Measurements from ENCODE around the gene SYCN. TPM values are rescaled to one million over a fixed set of nuclear protein-coding genes. Genes with fewer than 3 reads are reported as not detected.

SYCN gene
- total RNA-seq, 1 experiment from 2014 or later = not detected

DNA sequence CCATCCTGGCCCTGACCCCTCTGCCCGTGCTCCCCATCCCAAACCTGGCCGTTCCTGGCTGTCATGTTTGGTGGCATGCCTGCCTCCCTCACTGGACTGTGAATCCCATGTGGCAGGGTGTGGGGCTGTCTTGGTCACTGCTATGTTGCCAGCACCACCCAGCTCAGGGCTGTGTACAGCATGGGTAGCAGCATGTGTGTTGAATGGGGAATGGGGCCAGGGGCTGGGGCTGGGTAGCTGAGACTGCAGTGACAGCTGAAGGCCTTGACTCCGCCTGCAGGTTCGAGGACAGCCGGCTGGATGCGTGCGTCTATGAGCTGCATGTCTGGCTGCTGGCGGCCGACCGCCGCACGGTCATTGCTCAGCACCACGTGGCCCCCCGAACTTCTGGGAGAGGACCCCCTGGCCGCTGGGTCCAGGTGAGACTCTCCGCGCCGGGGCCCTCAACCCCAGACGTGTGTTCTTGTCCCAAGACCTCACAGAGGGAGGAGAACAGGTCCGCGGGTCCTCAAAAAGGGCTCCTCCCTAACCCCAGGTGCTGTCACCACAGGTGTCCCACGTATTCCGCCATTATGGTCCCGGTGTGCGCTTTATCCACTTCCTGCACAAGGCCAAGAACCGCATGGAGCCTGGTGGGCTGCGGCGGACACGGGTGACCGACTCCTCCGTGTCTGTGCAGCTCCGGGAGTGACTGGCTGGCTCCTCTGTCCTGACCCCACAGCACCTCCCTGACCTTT, 3.8 kb downstream of the SYCN start:
- Histone ChIP-seq H3K79me2 (ENCODE audit: insufficient read depth, low read length) (no peaks in the 10 kb centered on the region), H3K9me2 (ENCODE audit: insufficient read depth) (no peaks in the 10 kb centered on the region), H2AFZ (ENCODE audit: low read depth, low read length, poor library complexity, severe bottlenecking) (no peak overlapping the region), H3K9me3 (ENCODE audit: control insufficient read depth in 1 of 2, insufficient read depth in 1 of 2, low read depth in 1 of 2, low read length in 2 of 2) (no peaks in the 10 kb centered on the region), H3K4me1 (ENCODE audit: control insufficient read depth in 1 of 2, insufficient read depth in 2 of 2, low read length in 2 of 2) (peaks cover 7 to 24% of the 10 kb centered on the region in 2 experiments; a peak in 3 of 4 replicates), H3K4me2 (ENCODE audit: low read length) (no peak overlapping the region), H3K27me3 (ENCODE audit: insufficient read depth, low read length) (no peaks in the 10 kb centered on the region), H3K36me3 (ENCODE audit: control insufficient read depth in 1 of 2, insufficient read depth in 2 of 2, low read length in 2 of 2) (no peaks in the 10 kb centered on the region), H3K9ac (ENCODE audit: low read length) (no peak overlapping the region), H3K27ac (ENCODE audit: low read depth, low read length) (no peak overlapping the region), H3K4me3 (replicated peaks in 1 of 2; ENCODE audit: low read depth in 1 of 2, low read length in 2 of 2) (no peak overlapping the region), H4K20me1 (ENCODE audit: insufficient read depth) (no peaks in the 10 kb centered on the region)
- DNase-seq (ENCODE audit: low read depth, low spot score) (no peak), ATAC-seq (no peak)
- intact Hi-C loops (cut with micrococcal nuclease) = no loop called here
- RAD21 ChIA-PET (ENCODE audit: low non-redundant PET in 1 of 2, low total read pairs in 2 of 2, uncharacterized antibody in 2 of 2, unreplicated experiment in 2 of 2) = no interaction called here
- CTCF ChIA-PET = no interaction called here
- no TSS peak for BruUV-seq (replicated peaks)
- POLR2A ChIA-PET = no interaction called here
- no peak for TF ChIP-seq SP1 (IDR thresholded peaks at IDR 0.05; ENCODE audit: low read depth)
- TF ChIP-seq, protein P1, sequence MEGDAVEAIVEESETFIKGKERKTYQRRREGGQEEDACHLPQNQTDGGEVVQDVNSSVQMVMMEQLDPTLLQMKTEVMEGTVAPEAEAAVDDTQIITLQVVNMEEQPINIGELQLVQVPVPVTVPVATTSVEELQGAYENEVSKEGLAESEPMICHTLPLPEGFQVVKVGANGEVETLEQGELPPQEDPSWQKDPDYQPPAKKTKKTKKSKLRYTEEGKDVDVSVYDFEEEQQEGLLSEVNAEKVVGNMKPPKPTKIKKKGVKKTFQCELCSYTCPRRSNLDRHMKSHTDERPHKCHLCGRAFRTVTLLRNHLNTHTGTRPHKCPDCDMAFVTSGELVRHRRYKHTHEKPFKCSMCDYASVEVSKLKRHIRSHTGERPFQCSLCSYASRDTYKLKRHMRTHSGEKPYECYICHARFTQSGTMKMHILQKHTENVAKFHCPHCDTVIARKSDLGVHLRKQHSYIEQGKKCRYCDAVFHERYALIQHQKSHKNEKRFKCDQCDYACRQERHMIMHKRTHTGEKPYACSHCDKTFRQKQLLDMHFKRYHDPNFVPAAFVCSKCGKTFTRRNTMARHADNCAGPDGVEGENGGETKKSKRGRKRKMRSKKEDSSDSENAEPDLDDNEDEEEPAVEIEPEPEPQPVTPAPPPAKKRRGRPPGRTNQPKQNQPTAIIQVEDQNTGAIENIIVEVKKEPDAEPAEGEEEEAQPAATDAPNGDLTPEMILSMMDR (IDR thresholded peaks at IDR 0.05 in 2 of 3, conservative IDR thresholded peaks at IDR 0.05 in 1 of 3; ENCODE audit: borderline replicate concordance in 1 of 3, insufficient read depth in 1 of 3, low read depth in 2 of 3, low read length in 2 of 3) = no peak
- TF ChIP-seq CEBPB (IDR thresholded peaks at IDR 0.05; ENCODE audit: low read depth) = no peak
- TF ChIP-seq RAD21 (IDR thresholded peaks at IDR 0.05; ENCODE audit: low read depth) = no peak
- no peak for TF ChIP-seq SIN3A (IDR thresholded peaks at IDR 0.05; ENCODE audit: low read depth)
- no peak for TF ChIP-seq EZH2 (IDR thresholded peaks at IDR 0.05)
- TF ChIP-seq, protein P2, sequence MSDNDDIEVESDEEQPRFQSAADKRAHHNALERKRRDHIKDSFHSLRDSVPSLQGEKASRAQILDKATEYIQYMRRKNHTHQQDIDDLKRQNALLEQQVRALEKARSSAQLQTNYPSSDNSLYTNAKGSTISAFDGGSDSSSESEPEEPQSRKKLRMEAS (IDR thresholded peaks at IDR 0.05) = no peak
- no peak for TF ChIP-seq EZH2phosphoT487 (IDR thresholded peaks at IDR 0.05; ENCODE audit: borderline replicate concordance)
- no peak for TF ChIP-seq EGR1 (IDR thresholded peaks at IDR 0.05; ENCODE audit: low read depth)
- TF ChIP-seq, protein P3, sequence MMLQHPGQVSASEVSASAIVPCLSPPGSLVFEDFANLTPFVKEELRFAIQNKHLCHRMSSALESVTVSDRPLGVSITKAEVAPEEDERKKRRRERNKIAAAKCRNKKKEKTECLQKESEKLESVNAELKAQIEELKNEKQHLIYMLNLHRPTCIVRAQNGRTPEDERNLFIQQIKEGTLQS (IDR thresholded peaks at IDR 0.05) = no peak
- no peak for TF ChIP-seq ZFX (IDR thresholded peaks at IDR 0.05)
- no peak for TF ChIP-seq SRF (IDR thresholded peaks at IDR 0.05; ENCODE audit: low read depth)
- no peak for TF ChIP-seq JUND (IDR thresholded peaks at IDR 0.05)
- TF ChIP-seq ELF1 (IDR thresholded peaks at IDR 0.05; ENCODE audit: borderline replicate concordance, low read depth) = no peak
- no peak for TF ChIP-seq CBX3 (IDR thresholded peaks at IDR 0.05; ENCODE audit: low read depth)
- TF ChIP-seq, protein P4, sequence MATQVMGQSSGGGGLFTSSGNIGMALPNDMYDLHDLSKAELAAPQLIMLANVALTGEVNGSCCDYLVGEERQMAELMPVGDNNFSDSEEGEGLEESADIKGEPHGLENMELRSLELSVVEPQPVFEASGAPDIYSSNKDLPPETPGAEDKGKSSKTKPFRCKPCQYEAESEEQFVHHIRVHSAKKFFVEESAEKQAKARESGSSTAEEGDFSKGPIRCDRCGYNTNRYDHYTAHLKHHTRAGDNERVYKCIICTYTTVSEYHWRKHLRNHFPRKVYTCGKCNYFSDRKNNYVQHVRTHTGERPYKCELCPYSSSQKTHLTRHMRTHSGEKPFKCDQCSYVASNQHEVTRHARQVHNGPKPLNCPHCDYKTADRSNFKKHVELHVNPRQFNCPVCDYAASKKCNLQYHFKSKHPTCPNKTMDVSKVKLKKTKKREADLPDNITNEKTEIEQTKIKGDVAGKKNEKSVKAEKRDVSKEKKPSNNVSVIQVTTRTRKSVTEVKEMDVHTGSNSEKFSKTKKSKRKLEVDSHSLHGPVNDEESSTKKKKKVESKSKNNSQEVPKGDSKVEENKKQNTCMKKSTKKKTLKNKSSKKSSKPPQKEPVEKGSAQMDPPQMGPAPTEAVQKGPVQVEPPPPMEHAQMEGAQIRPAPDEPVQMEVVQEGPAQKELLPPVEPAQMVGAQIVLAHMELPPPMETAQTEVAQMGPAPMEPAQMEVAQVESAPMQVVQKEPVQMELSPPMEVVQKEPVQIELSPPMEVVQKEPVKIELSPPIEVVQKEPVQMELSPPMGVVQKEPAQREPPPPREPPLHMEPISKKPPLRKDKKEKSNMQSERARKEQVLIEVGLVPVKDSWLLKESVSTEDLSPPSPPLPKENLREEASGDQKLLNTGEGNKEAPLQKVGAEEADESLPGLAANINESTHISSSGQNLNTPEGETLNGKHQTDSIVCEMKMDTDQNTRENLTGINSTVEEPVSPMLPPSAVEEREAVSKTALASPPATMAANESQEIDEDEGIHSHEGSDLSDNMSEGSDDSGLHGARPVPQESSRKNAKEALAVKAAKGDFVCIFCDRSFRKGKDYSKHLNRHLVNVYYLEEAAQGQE (IDR thresholded peaks at IDR 0.05; ENCODE audit: low read depth) = no peak
- TF ChIP-seq YY1 (IDR thresholded peaks at IDR 0.05; ENCODE audit: extremely low read depth, insufficient replicate concordance, low read depth, low read length) = no peak

Data from HCT116 (cell line).